Gastroesophageal sphincter (tissue), 3 donors: ENCODE results near the gene DPM3.

Source experiments
- CTCF ChIP-seq, 4 experiments: fragments of 200-600 bp in 2 of 4; fragments of 450-650 bp in 2 of 4; sonication (generic) in 1 of 4; IDR thresholded peaks; one replicate each; pipeline ENCODE4 v1.5.1; 2017 to 2019; ENCODE audit warnings: antibody characterized with exemption in 4 of 4, mild to moderate bottlenecking in 2 of 4, moderate library complexity in 2 of 4
- EP300 ChIP-seq: sonication (generic); formaldehyde crosslinking; IDR thresholded peaks from one replicate; pipeline ENCODE4 v1.6.1; 2017; ENCODE audit warnings: antibody characterized with exemption, mild to moderate bottlenecking
- POLR2A ChIP-seq, 2 donors: fragments of 450-650 bp; IDR thresholded peaks; one replicate each; pipeline ENCODE4 v1.6.1; 2017; ENCODE audit warnings: antibody characterized with exemption in 2 of 2, mild to moderate bottlenecking in 2 of 2, moderate library complexity in 1 of 2
- POLR2AphosphoS5 ChIP-seq: sonication (generic); formaldehyde crosslinking; IDR thresholded peaks from one replicate; pipeline ENCODE4 v1.6.1; 2017; ENCODE audit warnings: antibody characterized with exemption

- TF ChIP-seq EP300 (no peak), POLR2A (IDR thresholded peaks at IDR 0.05) (no peak), CTCF (IDR thresholded peaks at IDR 0.05) (no peak), POLR2AphosphoS5 (no peak)
Measured at GRCh38 chr1:155136748-155137147, 3.6 kb downstream of the DPM3 start.
